Trophoblast cell (in vitro differentiated cells and primary cell): Measurements from ENCODE around the gene NTM.

Experiments used
- DNase-seq, 2 donors: peaks; one replicate each; pipeline ENCODE4 v3.0.0-alpha.2; 2016
- H2AFZ ChIP-seq: 2 replicates; pipeline ENCODE4 v1.6.1; 2013; ENCODE audit warnings: low read length, moderate library complexity, mild to moderate bottlenecking; ENCODE audit not compliant: insufficient read depth, poor library complexity
- H2AK5ac ChIP-seq: 2 replicates; pipeline ENCODE4 v1.6.1; 2013; ENCODE audit warnings: mild to moderate bottlenecking, low read length
- H2BK120ac ChIP-seq: 2 replicates; pipeline ENCODE4 v1.6.1; 2013; ENCODE audit warnings: low read length, mild to moderate bottlenecking, moderate library complexity; ENCODE audit not compliant: insufficient read depth, poor library complexity
- H2BK12ac ChIP-seq: 2 replicates; pipeline ENCODE4 v1.6.1; 2013; ENCODE audit warnings: mild to moderate bottlenecking, low read length, moderate library complexity
- H2BK5ac ChIP-seq: 2 replicates; pipeline ENCODE4 v1.6.1; 2013; ENCODE audit warnings: low read length, low read depth, moderate library complexity, mild to moderate bottlenecking; ENCODE audit not compliant: poor library complexity
- H3K14ac ChIP-seq: 2 replicates; pipeline ENCODE4 v1.6.1; 2013; ENCODE audit warnings: mild to moderate bottlenecking, low read length
- H3K18ac ChIP-seq: 2 replicates; pipeline ENCODE4 v1.6.1; 2013; ENCODE audit warnings: mild to moderate bottlenecking, low read length
- H3K23ac ChIP-seq: 2 replicates; pipeline ENCODE4 v1.6.1; 2013; ENCODE audit warnings: low read length
- H3K27ac ChIP-seq: 2 replicates; pipeline ENCODE4 v1.5.1; 2013; ENCODE audit warnings: low read depth, mild to moderate bottlenecking, inconsistent platforms, low read length, moderate library complexity
- H3K27me3 ChIP-seq: 2 replicates; pipeline ENCODE4 v1.6.1; 2013; ENCODE audit warnings: inconsistent platforms, mild to moderate bottlenecking, low read length, moderate library complexity; ENCODE audit not compliant: insufficient read depth
- H3K36me3 ChIP-seq, 2 experiments: 1 replicate in 1 of 2; 2 replicates in 1 of 2; pipeline ENCODE4 v1.6.1; 2013; ENCODE audit warnings: low read length in 2 of 2, mild to moderate bottlenecking in 2 of 2, moderate library complexity in 1 of 2; ENCODE audit not compliant: insufficient read depth in 2 of 2, control insufficient read depth in 1 of 2
- H3K4ac ChIP-seq: 2 replicates; pipeline ENCODE4 v1.6.1; 2013; ENCODE audit warnings: low read depth, mild to moderate bottlenecking, low read length, moderate library complexity
- H3K4me1 ChIP-seq, 2 experiments: 1 replicate in 1 of 2; 2 replicates in 1 of 2; pipeline ENCODE4 v1.6.1; 2013; ENCODE audit warnings: low read length in 2 of 2, mild to moderate bottlenecking in 2 of 2, moderate library complexity in 1 of 2; ENCODE audit not compliant: insufficient read depth in 2 of 2, control insufficient read depth in 1 of 2
- H3K4me2 ChIP-seq: 2 replicates; pipeline ENCODE4 v1.6.1; 2013; ENCODE audit warnings: inconsistent platforms, mild to moderate bottlenecking, low read length, moderate library complexity
- H3K4me3 ChIP-seq: 2 replicates; pipeline ENCODE4 v1.5.1; 2013; ENCODE audit warnings: mild to moderate bottlenecking, low read depth, low read length, inconsistent platforms
- H3K79me1 ChIP-seq: one replicate; pipeline ENCODE4 v1.6.1; 2013; ENCODE audit warnings: low read length
- H3K79me2 ChIP-seq: 2 replicates; pipeline ENCODE4 v1.6.1; 2013; ENCODE audit warnings: low read length, mild to moderate bottlenecking; ENCODE audit not compliant: control insufficient read depth, insufficient read depth, poor library complexity
- H3K9ac ChIP-seq: 2 replicates; pipeline ENCODE4 v1.6.1; 2013; ENCODE audit warnings: mild to moderate bottlenecking, low read length
- H3K9me3 ChIP-seq: 2 replicates; pipeline ENCODE4 v1.6.1; 2013; ENCODE audit warnings: low read depth, mild to moderate bottlenecking, control low read depth, inconsistent platforms, low read length; ENCODE audit not compliant: insufficient read depth
- H4K12ac ChIP-seq: 2 replicates; pipeline ENCODE4 v1.6.1; 2013; ENCODE audit warnings: low read depth, mild to moderate bottlenecking, low read length, moderate library complexity
- H4K8ac ChIP-seq: 2 replicates; pipeline ENCODE4 v1.6.1; 2013; ENCODE audit warnings: low read depth, mild to moderate bottlenecking, low read length, moderate library complexity
- H4K91ac ChIP-seq: one replicate; pipeline ENCODE4 v1.6.1; 2013; ENCODE audit warnings: low read depth, mild to moderate bottlenecking, low read length, moderate library complexity
- WGBS: extraction: QIAGEN DNeasy Blood & Tissue Kit; methylation state at CpG from one replicate; pipeline ENCODE4 v1.1.7; 2013; ENCODE audit warnings: missing lambda C conversion rate; ENCODE audit not compliant: insufficient read length, insufficient coverage; ENCODE audit errors: extremely low coverage; 5-methylcytosine and 5-hydroxymethylcytosine counted together

Gene NTM

DNA sequence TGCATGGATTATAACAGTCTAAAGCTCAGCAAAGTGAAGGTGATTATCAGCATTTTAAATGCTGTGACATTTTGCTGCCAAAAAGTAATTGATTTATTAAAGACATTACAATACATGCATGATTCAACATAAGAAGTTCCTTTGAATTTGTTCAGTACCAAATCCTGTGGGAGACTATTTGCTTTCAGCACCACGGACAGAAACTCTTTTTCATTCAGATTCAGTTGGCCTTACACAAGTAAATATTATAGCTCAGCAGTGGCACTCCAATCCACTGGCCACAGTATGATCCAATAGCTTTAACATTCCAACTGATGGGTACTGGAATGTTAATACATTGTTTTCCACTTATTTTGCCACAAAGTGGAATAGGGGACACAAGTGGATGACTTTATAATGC is 806.7 kb downstream of the NTM start:
- peak in 1 of 2 donors; percentile 31 for DNase-seq

DNA sequence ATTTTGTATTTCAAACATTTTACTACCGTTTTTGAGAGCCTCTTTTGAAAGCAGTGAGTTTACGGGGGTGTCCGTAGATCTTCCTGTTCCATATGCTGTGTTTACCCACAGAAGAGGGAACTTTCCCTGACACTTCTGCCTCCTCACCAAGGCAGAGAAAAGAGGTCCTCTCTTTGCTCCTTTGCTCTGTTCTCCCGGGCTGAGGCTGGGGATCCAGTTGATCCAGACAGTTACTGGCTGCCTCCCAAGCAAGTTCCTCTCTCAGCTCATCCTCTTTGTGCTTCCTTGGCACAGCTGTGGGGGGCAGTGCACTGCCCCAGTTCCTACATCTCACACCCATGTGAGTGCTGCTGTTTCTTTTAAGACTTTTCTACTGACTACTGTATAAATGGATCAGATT is 813.7 kb downstream of the NTM start:
- Histone ChIP-seq H3K27me3 (no peaks in the 10 kb centered on the region), H3K36me3 (no peaks in the 10 kb centered on the region), H2BK5ac (no peak overlapping the region), H3K23ac (no peak overlapping the region), H3K9me3 (no peaks in the 10 kb centered on the region), H2BK120ac (no peak overlapping the region), H3K4me1 (no peaks in the 10 kb centered on the region), H3K9ac (no peak overlapping the region), H2BK12ac (no peak overlapping the region), H3K79me1 (no peaks in the 10 kb centered on the region), H3K4me2 (no peak overlapping the region), H3K4ac (no peak overlapping the region), H2AK5ac (no peak overlapping the region), H4K91ac (no peak overlapping the region), H3K4me3 (no peak overlapping the region), H2AFZ (no peak overlapping the region), H4K8ac (no peak overlapping the region), H4K12ac (no peak overlapping the region), H3K79me2 (no peaks in the 10 kb centered on the region), H3K27ac (no peak overlapping the region), H3K14ac (no peak overlapping the region), H3K18ac (no peak overlapping the region)
- no peak for DNase-seq
- WGBS, result no CpG with 5 or more reads among the region's 4 CpGs

More for the DNA sequence above, 806.7 kb downstream of the NTM start:
- H3K4me3 ChIP-seq, result no peak overlapping the region
- H3K14ac ChIP-seq, result no peak overlapping the region
- no peak overlapping the region for H4K8ac ChIP-seq
- H3K9me3 ChIP-seq, result no peaks in the 10 kb centered on the region
- H2AK5ac ChIP-seq, result no peak overlapping the region
- no peaks in the 10 kb centered on the region for H3K79me1 ChIP-seq
- H3K27ac ChIP-seq, result no peak overlapping the region
- H3K18ac ChIP-seq, result no peak overlapping the region
- H3K36me3 ChIP-seq, result no peaks in the 10 kb centered on the region
- WGBS, result no CpG with 5 or more reads among the region's 1 CpG
- no peak overlapping the region for H2BK12ac ChIP-seq
- H4K91ac ChIP-seq, result no peak overlapping the region
- no peak overlapping the region for H3K9ac ChIP-seq
- H3K27me3 ChIP-seq, result no peaks in the 10 kb centered on the region
- H3K4me1 ChIP-seq, result no peaks in the 10 kb centered on the region
- no peak overlapping the region for H3K4me2 ChIP-seq
- H3K79me2 ChIP-seq, result no peaks in the 10 kb centered on the region
- H4K12ac ChIP-seq, result no peak overlapping the region
- no peak overlapping the region for H3K23ac ChIP-seq
- H2AFZ ChIP-seq, result no peak overlapping the region
- H2BK5ac ChIP-seq, result no peak overlapping the region
- no peak overlapping the region for H3K4ac ChIP-seq
- H2BK120ac ChIP-seq, result no peak overlapping the region

DNA sequence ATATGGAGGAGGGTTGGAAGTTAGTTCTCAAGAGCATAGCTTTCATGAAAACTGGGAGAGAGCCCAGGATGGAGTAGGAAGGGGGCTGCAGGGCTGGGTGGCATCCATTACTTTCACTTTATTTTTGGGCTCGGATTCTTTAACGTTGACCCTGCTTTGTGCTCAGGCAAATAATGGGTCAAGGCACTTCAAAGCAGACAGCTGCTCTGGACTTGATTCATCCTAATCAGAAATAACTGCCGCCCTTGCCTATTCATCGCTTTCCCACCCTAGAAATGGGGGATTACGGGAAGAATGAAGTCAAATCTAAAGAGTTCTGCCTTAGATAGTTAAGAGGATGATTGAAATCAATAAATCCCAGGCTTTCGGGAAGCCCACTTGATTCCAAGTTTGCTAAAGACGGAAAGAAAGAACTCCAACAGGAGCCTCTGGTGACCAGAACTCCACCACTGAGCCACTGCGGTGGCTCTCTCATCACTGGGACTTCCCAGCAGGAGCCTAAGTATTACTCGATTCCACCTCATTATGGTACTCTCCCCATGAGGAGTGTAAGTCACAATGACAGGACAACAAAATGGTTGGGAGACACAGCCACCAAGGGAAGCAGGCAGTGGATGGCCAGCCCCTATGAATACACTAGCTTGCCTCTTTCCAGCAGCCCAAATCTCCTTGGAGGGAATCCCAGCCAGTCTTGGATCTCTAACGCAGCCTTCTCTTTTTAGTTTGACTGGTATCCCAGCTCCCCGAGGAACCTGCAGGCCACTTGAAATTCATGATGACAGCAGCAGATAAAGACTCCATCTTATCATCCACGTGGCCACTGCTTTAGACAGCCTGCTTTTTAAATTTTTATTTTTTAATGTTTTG is 815.5 kb downstream of the NTM start:
- no peaks in the 10 kb centered on the region for H3K36me3 ChIP-seq
- no peaks in the 10 kb centered on the region for H3K9me3 ChIP-seq
- H3K27ac ChIP-seq, result no peak overlapping the region
- no peak overlapping the region for H3K4me2 ChIP-seq
- H3K79me2 ChIP-seq, result no peaks in the 10 kb centered on the region
- H3K27me3 ChIP-seq, result no peaks in the 10 kb centered on the region
- H3K23ac ChIP-seq, result no peak overlapping the region
- no peak overlapping the region for H3K4me3 ChIP-seq
- no peak overlapping the region for H2BK120ac ChIP-seq
- no peak overlapping the region for H4K12ac ChIP-seq
- no peak overlapping the region for H3K18ac ChIP-seq
- no peak overlapping the region for H3K14ac ChIP-seq
- no peak for DNase-seq
- H2AK5ac ChIP-seq, result no peak overlapping the region
- no peak overlapping the region for H2AFZ ChIP-seq
- H3K79me1 ChIP-seq, result no peaks in the 10 kb centered on the region
- no CpG with 5 or more reads among the region's 12 CpGs for WGBS
- no peak overlapping the region for H4K8ac ChIP-seq
- no peak overlapping the region for H3K4ac ChIP-seq
- H2BK12ac ChIP-seq, result no peak overlapping the region
- no peaks in the 10 kb centered on the region for H3K4me1 ChIP-seq
- H2BK5ac ChIP-seq, result no peak overlapping the region
- H4K91ac ChIP-seq, result no peak overlapping the region
- H3K9ac ChIP-seq, result no peak overlapping the region

DNA sequence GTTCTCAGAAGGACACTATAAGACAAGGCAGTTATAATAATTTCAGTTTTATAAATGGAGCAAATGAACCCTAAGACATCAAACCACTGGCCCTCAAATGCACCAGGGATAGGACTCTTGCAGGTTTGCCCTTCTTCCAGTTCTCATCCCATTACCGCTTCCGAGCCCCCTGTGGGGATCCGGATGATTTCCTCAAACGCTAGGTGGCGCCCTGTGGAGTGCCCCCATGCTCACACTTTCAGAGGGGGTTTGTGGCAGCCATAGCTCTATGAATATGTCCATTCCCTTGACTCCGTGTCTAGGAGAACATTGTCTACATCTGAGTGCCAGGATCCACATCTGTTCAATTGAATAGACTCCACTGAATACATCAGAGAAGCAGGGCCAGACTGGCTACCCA is 816.3 kb downstream of the NTM start:
- H2BK12ac ChIP-seq, result no peak overlapping the region
- no peak overlapping the region for H3K9ac ChIP-seq
- no peak overlapping the region for H3K4ac ChIP-seq
- no peak overlapping the region for H2AFZ ChIP-seq
- no peaks in the 10 kb centered on the region for H3K79me1 ChIP-seq
- H3K14ac ChIP-seq, result no peak overlapping the region
- whole genome bisulfite sequencing, result no CpG with 5 or more reads among the region's 6 CpGs
- DNase-seq, result no peak
- H3K36me3 ChIP-seq, result no peaks in the 10 kb centered on the region
- H2BK5ac ChIP-seq, result no peak overlapping the region
- no peaks in the 10 kb centered on the region for H3K9me3 ChIP-seq
- no peaks in the 10 kb centered on the region for H3K4me1 ChIP-seq
- no peak overlapping the region for H3K4me3 ChIP-seq
- H4K91ac ChIP-seq, result no peak overlapping the region
- H3K4me2 ChIP-seq, result no peak overlapping the region
- no peak overlapping the region for H3K18ac ChIP-seq
- H4K8ac ChIP-seq, result no peak overlapping the region
- no peak overlapping the region for H4K12ac ChIP-seq
- H2BK120ac ChIP-seq, result no peak overlapping the region
- H2AK5ac ChIP-seq, result no peak overlapping the region
- H3K79me2 ChIP-seq, result no peaks in the 10 kb centered on the region
- no peaks in the 10 kb centered on the region for H3K27me3 ChIP-seq
- no peak overlapping the region for H3K23ac ChIP-seq
- no peak overlapping the region for H3K27ac ChIP-seq
